ENCODE measurements around the gene FLAD1. TPM values are rescaled to one million over a fixed set of nuclear protein-coding genes. Genes with fewer than 3 reads are reported as not detected.

The FLAD1 gene
- total and polyA plus RNA-seq, 2 of the 8 experiments (the other 6 are each of a cell fraction or from before 2014, with no cell fraction given) = 104 to 143 TPM

DNA sequence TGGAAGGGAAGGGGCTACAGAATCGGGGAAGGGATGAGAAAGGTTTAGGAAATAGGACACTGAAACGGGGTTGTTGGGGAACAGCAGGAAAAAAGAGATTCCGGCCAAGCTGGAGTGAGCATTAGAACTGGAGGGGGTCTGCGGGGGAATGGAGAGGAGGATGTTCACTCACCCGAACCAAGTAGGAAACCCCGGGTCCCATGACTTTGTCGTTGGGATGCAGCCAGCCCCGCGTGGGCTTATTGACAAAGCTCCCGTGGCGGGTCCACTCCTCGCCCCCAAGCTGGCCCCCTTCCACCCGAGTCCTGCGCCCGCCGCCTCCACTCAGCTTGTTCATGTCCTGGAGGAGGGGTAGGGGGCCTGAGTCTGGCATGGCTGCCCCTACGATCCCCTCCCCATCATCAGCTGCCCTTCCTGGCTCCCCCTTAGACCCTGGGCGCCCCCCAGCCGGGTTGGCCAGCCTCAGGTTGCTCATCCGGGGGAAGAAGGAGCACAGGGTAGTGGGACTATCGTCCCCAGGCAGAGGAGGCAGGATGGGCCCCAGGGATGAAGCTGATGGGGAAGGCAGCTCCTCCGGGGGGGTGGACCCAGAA, 13.2 kb upstream of the FLAD1 start (continued):
- TF ChIP-seq, protein P1, sequence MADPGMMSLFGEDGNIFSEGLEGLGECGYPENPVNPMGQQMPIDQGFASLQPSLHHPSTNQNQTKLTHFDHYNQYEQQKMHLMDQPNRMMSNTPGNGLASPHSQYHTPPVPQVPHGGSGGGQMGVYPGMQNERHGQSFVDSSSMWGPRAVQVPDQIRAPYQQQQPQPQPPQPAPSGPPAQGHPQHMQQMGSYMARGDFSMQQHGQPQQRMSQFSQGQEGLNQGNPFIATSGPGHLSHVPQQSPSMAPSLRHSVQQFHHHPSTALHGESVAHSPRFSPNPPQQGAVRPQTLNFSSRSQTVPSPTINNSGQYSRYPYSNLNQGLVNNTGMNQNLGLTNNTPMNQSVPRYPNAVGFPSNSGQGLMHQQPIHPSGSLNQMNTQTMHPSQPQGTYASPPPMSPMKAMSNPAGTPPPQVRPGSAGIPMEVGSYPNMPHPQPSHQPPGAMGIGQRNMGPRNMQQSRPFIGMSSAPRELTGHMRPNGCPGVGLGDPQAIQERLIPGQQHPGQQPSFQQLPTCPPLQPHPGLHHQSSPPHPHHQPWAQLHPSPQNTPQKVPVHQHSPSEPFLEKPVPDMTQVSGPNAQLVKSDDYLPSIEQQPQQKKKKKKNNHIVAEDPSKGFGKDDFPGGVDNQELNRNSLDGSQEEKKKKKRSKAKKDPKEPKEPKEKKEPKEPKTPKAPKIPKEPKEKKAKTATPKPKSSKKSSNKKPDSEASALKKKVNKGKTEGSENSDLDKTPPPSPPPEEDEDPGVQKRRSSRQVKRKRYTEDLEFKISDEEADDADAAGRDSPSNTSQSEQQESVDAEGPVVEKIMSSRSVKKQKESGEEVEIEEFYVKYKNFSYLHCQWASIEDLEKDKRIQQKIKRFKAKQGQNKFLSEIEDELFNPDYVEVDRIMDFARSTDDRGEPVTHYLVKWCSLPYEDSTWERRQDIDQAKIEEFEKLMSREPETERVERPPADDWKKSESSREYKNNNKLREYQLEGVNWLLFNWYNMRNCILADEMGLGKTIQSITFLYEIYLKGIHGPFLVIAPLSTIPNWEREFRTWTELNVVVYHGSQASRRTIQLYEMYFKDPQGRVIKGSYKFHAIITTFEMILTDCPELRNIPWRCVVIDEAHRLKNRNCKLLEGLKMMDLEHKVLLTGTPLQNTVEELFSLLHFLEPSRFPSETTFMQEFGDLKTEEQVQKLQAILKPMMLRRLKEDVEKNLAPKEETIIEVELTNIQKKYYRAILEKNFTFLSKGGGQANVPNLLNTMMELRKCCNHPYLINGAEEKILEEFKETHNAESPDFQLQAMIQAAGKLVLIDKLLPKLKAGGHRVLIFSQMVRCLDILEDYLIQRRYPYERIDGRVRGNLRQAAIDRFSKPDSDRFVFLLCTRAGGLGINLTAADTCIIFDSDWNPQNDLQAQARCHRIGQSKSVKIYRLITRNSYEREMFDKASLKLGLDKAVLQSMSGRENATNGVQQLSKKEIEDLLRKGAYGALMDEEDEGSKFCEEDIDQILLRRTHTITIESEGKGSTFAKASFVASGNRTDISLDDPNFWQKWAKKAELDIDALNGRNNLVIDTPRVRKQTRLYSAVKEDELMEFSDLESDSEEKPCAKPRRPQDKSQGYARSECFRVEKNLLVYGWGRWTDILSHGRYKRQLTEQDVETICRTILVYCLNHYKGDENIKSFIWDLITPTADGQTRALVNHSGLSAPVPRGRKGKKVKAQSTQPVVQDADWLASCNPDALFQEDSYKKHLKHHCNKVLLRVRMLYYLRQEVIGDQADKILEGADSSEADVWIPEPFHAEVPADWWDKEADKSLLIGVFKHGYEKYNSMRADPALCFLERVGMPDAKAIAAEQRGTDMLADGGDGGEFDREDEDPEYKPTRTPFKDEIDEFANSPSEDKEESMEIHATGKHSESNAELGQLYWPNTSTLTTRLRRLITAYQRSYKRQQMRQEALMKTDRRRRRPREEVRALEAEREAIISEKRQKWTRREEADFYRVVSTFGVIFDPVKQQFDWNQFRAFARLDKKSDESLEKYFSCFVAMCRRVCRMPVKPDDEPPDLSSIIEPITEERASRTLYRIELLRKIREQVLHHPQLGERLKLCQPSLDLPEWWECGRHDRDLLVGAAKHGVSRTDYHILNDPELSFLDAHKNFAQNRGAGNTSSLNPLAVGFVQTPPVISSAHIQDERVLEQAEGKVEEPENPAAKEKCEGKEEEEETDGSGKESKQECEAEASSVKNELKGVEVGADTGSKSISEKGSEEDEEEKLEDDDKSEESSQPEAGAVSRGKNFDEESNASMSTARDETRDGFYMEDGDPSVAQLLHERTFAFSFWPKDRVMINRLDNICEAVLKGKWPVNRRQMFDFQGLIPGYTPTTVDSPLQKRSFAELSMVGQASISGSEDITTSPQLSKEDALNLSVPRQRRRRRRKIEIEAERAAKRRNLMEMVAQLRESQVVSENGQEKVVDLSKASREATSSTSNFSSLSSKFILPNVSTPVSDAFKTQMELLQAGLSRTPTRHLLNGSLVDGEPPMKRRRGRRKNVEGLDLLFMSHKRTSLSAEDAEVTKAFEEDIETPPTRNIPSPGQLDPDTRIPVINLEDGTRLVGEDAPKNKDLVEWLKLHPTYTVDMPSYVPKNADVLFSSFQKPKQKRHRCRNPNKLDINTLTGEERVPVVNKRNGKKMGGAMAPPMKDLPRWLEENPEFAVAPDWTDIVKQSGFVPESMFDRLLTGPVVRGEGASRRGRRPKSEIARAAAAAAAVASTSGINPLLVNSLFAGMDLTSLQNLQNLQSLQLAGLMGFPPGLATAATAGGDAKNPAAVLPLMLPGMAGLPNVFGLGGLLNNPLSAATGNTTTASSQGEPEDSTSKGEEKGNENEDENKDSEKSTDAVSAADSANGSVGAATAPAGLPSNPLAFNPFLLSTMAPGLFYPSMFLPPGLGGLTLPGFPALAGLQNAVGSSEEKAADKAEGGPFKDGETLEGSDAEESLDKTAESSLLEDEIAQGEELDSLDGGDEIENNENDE (IDR thresholded peaks at IDR 0.05; ENCODE audit: insufficient replicate concordance, low read length) = no peak
- TF ChIP-seq ASH2L (IDR thresholded peaks at IDR 0.05; ENCODE audit: low read length) = no peak
- TF ChIP-seq, protein P2, sequence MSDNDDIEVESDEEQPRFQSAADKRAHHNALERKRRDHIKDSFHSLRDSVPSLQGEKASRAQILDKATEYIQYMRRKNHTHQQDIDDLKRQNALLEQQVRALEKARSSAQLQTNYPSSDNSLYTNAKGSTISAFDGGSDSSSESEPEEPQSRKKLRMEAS (IDR thresholded peaks at IDR 0.05) = no peak
- no peak for TF ChIP-seq HDAC2 (IDR thresholded peaks at IDR 0.05; ENCODE audit: borderline replicate concordance in 1 of 2, low read depth in 2 of 2, low read length in 2 of 2)
- TF ChIP-seq FOSL1 (IDR thresholded peaks at IDR 0.05; ENCODE audit: insufficient read depth, low read depth, low read length) = no peak
- TF ChIP-seq KDM5A (IDR thresholded peaks at IDR 0.05; ENCODE audit: low read length) = no peak
- TF ChIP-seq KDM1A (IDR thresholded peaks at IDR 0.05; ENCODE audit: borderline replicate concordance, low read length) = no peak

Measured in H1 (cell line).